GM18907 (cell line): ENCODE results near the gene PSTPIP1.

Experiments used
- ATAC-seq: cut with Tn5 transposase; IDR thresholded peaks from one replicate; pipeline ENCODE4 v1.9.1; 2021; ENCODE audit warnings: mild to moderate bottlenecking, moderate library complexity; ENCODE audit not compliant: unreplicated experiment

PSTPIP1 gene

GRCh38 chr15:77028451-77029165 is 33.7 kb downstream of the PSTPIP1 start:
- ATAC-seq, result no peak

GRCh38 chr15:77029166-77030047 is 34.5 kb downstream of the PSTPIP1 start:
- no peak for ATAC-seq

GRCh38 chr15:77030048-77030927 is 35.4 kb downstream of the PSTPIP1 start:
- ATAC-seq, result no peak

GRCh38 chr15:77030928-77031375 is 36.0 kb downstream of the PSTPIP1 start:
- no peak for ATAC-seq

GRCh38 chr15:77031376-77032050 is 36.6 kb downstream of the PSTPIP1 start:
- no peak for ATAC-seq

- ATAC-seq, result no peak
These were observed 37.2 kb downstream of the PSTPIP1 start for GRCh38 chr15:77032052-77032646.

GRCh38 chr15:77032647-77033416 is 37.9 kb downstream of the PSTPIP1 start:
- ATAC-seq, result no peak

- no peak for ATAC-seq
These were observed 38.4 kb downstream of the PSTPIP1 start for GRCh38 chr15:77033417-77033728.

GRCh38 chr15:77033729-77034671 is 39.1 kb downstream of the PSTPIP1 start:
- no peak for ATAC-seq

GRCh38 chr15:77034695-77035489 is 40.0 kb downstream of the PSTPIP1 start:
- no peak for ATAC-seq

- no peak for ATAC-seq
These were observed 40.7 kb downstream of the PSTPIP1 start for GRCh38 chr15:77035584-77035983.

GRCh38 chr15:77035999-77036471 is 41.1 kb downstream of the PSTPIP1 start:
- ATAC-seq, result no peak

- ATAC-seq, result no peak
These were observed 41.8 kb downstream of the PSTPIP1 start for GRCh38 chr15:77036537-77037387.

- no peak for ATAC-seq
These were observed 42.7 kb downstream of the PSTPIP1 start for GRCh38 chr15:77037388-77038209.

- no peak for ATAC-seq
These were observed 43.6 kb downstream of the PSTPIP1 start for GRCh38 chr15:77038312-77039216.
